Spleen (tissue), 7 donors: Measurements from ENCODE around the gene GGA2.

Source experiments
- CTCF ChIP-seq, 11 experiments: fragments of 200-600 bp in 7 of 11; fragments of 450-650 bp in 4 of 11; sonication (generic) in 4 of 11; IDR thresholded peaks in 8 of 11; conservative IDR thresholded peaks in 3 of 11; 1 replicate in 7 of 11; 2 replicates in 4 of 11; pipeline versions ENCODE4 v1.4.0 to v1.8.0; 2016 to 2021; ENCODE audit warnings: antibody characterized with exemption in 11 of 11, inconsistent platforms in 4 of 11, mild to moderate bottlenecking in 1 of 11
- POLR2A ChIP-seq, 3 donors: fragments of 450-650 bp; IDR thresholded peaks; one replicate each; pipeline ENCODE4 v1.5.1; 2017; ENCODE audit warnings: antibody characterized with exemption in 3 of 3, mild to moderate bottlenecking in 1 of 3
- POLR2AphosphoS5 ChIP-seq, 3 donors: sonication (generic); formaldehyde crosslinking; IDR thresholded peaks; one replicate each; pipeline ENCODE4 v1.5.1; 2017; ENCODE audit warnings: antibody characterized with exemption in 3 of 3
- donor health status: DM: no; HTN: no; CAD: no; lungs with moderate emphysema.
- donor health status: DM: no; HTN: no; CAD: no.
- donor health status: DM: no; HTN: no; CAD: no.

- TF ChIP-seq POLR2AphosphoS5 (IDR thresholded peaks at IDR 0.05): no peak
- no peak for TF ChIP-seq CTCF (IDR thresholded peaks at IDR 0.05 in 8 of 11, conservative IDR thresholded peaks at IDR 0.05 in 3 of 11)
- no peak for TF ChIP-seq POLR2A (IDR thresholded peaks at IDR 0.05)
Measured at GRCh38 chr16:23509441-23509754, 896 bp downstream of the GGA2 start.
